HCT116 (cell line): ENCODE data around the gene TIGAR. TPM values are rescaled to one million over a fixed set of nuclear protein-coding genes. Genes with fewer than 3 reads are reported as not detected.

Source experiments
- ATAC-seq: fragments of 200-7000 bp; cut with Tn5 transposase; 2 replicates; pipeline ENCODE4 v1.9.1; 2020; ENCODE audit warnings: mild to moderate bottlenecking, moderate library complexity
- BruUV-seq: library from RNA; stranded (reverse); fragments of 400-500 nt; replicated peaks from 2 replicates; lab custom pipeline; 2021; lab: Mats Ljungman, UMichigan
- CTCF ChIA-PET: fragments of 300-600 bp; sonication (Branson Sonifier 250); formaldehyde crosslinking; loops from one replicate; lab custom pipeline; 2021; ENCODE audit warnings: antibody characterized with exemption; lab: Charles Lee
- POLR2A ChIA-PET: fragments of 300-600, 350-600 bp; sonication (Branson Sonifier 250); formaldehyde crosslinking; loops from one replicate; lab custom pipeline; 2021; ENCODE audit warnings: antibody characterized with exemption; lab: Charles Lee
- RAD21 ChIA-PET, 2 experiments: fragments of 300-600 bp; sonication (Branson Sonifier 250); formaldehyde crosslinking; loops; one replicate each; lab custom pipeline; 2023; ENCODE audit warnings: low total read pairs in 2 of 2; ENCODE audit not compliant: uncharacterized antibody in 2 of 2, unreplicated experiment in 2 of 2, low non-redundant PET in 1 of 2; lab: Charles Lee
- DNase-seq: peaks from one replicate; pipeline ENCODE4 v3.0.0-alpha.2; 2010; ENCODE audit warnings: low read depth, low spot score
- H2AFZ ChIP-seq: fragments of 200-600 bp; shearing (Covaris generic), sonication (generic); 2 replicates; pipeline ENCODE4 v1.6.1; 2017; ENCODE audit warnings: low read depth, mixed run types, mixed read lengths, antibody characterized with exemption, low read length; ENCODE audit not compliant: poor library complexity, severe bottlenecking
- H3K27ac ChIP-seq: 2 replicates; pipeline ENCODE4 v1.5.1; 2012; ENCODE audit warnings: low read depth, low read length
- H3K27me3 ChIP-seq: fragments of 200-600 bp; sonication (generic); 2 replicates; pipeline ENCODE4 v1.6.1; 2016; ENCODE audit warnings: mixed run types, low read length, mixed read lengths; ENCODE audit not compliant: insufficient read depth
- H3K36me3 ChIP-seq, 2 experiments: fragments of 200-500 bp in 1 of 2; fragments of 200-600 bp in 1 of 2; sonication (Bioruptor generic) in 1 of 2; sonication (generic) in 1 of 2; 2 replicates each; pipeline versions ENCODE4 v1.5.1 to v1.6.1; 2014 to 2016; ENCODE audit warnings: low read length in 2 of 2, inconsistent platforms in 1 of 2, mixed read lengths in 1 of 2, mixed run types in 1 of 2; ENCODE audit not compliant: insufficient read depth in 2 of 2, control insufficient read depth in 1 of 2
- H3K4me1 ChIP-seq, 2 experiments: fragments of 200-600 bp in 1 of 2; sonication (generic) in 1 of 2; 2 replicates each; pipeline versions ENCODE4 v1.5.1 to v1.6.1; 2012 to 2017; ENCODE audit warnings: low read length in 2 of 2, inconsistent platforms in 1 of 2, mild to moderate bottlenecking in 1 of 2, mixed read lengths in 1 of 2, mixed run types in 1 of 2, moderate library complexity in 1 of 2; ENCODE audit not compliant: insufficient read depth in 2 of 2, control insufficient read depth in 1 of 2
- H3K4me2 ChIP-seq: fragments of 200-600 bp; sonication (generic); 2 replicates; pipeline ENCODE4 v1.6.1; 2017; ENCODE audit warnings: mixed run types, low read length, mixed read lengths
- H3K4me3 ChIP-seq, 2 experiments: fragments of 200-600 bp in 1 of 2; sonication (generic) in 1 of 2; replicated peaks in 1 of 2; 2 replicates each; pipeline ENCODE4 v1.5.1; 2011 to 2016; ENCODE audit warnings: low read length in 2 of 2, control low read depth in 1 of 2, low read depth in 1 of 2, mild to moderate bottlenecking in 1 of 2, mixed read lengths in 1 of 2, mixed run types in 1 of 2
- H3K79me2 ChIP-seq: fragments of 200-600 bp; sonication (generic); 2 replicates; pipeline ENCODE4 v1.6.1; 2017; ENCODE audit warnings: mild to moderate bottlenecking, mixed run types, low read length, moderate library complexity, mixed read lengths; ENCODE audit not compliant: insufficient read depth
- H3K9ac ChIP-seq: fragments of 200-600 bp; sonication (generic); 2 replicates; pipeline ENCODE4 v1.6.1; 2016; ENCODE audit warnings: low read length, mixed read lengths
- H3K9me2 ChIP-seq: fragments of 200-600 bp; sonication (generic), shearing (Covaris generic); 2 replicates; pipeline ENCODE4 v1.6.1; 2017; ENCODE audit warnings: mixed run types, mild to moderate bottlenecking, moderate library complexity; ENCODE audit not compliant: insufficient read depth
- H3K9me3 ChIP-seq, 2 experiments: fragments of 200-500 bp in 1 of 2; fragments of 200-600 bp in 1 of 2; sonication (Bioruptor generic) in 1 of 2; sonication (generic) in 1 of 2; 2 replicates each; pipeline ENCODE4 v1.6.1; 2014 to 2017; ENCODE audit warnings: low read length in 2 of 2, mixed read lengths in 2 of 2, inconsistent platforms in 1 of 2, low read depth in 1 of 2, mild to moderate bottlenecking in 1 of 2, mixed run types in 1 of 2, moderate library complexity in 1 of 2; ENCODE audit not compliant: control insufficient read depth in 1 of 2, insufficient read depth in 1 of 2
- H4K20me1 ChIP-seq: fragments of 200-600 bp; sonication (generic), shearing (Covaris generic); 2 replicates; pipeline ENCODE4 v1.6.1; 2017; ENCODE audit warnings: mixed run types, mild to moderate bottlenecking, moderate library complexity; ENCODE audit not compliant: insufficient read depth
- CEBPB ChIP-seq: IDR thresholded peaks from 2 replicates; pipeline ENCODE4 v1.6.1; 2012; ENCODE audit warnings: low read depth
- EZH2 ChIP-seq: fragments of 200-600 bp; sonication (generic); IDR thresholded peaks from 2 replicates; pipeline ENCODE4 v1.6.1; 2017; ENCODE audit warnings: antibody characterized with exemption, mixed run types
- POLR2AphosphoS5 ChIP-seq: IDR thresholded peaks from 2 replicates; pipeline ENCODE4 v1.6.1; 2011; ENCODE audit warnings: mild to moderate bottlenecking, low read depth, low read length, moderate library complexity
- SIN3A ChIP-seq: IDR thresholded peaks from 2 replicates; pipeline ENCODE4 v1.6.1; 2012; ENCODE audit warnings: low read depth
- SP1 ChIP-seq: IDR thresholded peaks from 2 replicates; pipeline ENCODE4 v1.6.1; 2012; ENCODE audit warnings: low read depth
- SRF ChIP-seq: IDR thresholded peaks from 2 replicates; pipeline ENCODE4 v1.6.1; 2012; ENCODE audit warnings: low read depth
- TCF7L2 ChIP-seq: IDR thresholded peaks from 2 replicates; pipeline ENCODE4 v1.7.0; 2011; ENCODE audit warnings: borderline replicate concordance, inconsistent platforms; ENCODE audit not compliant: insufficient read depth, insufficient read length; ENCODE audit errors: extremely low read depth
- YY1 ChIP-seq: IDR thresholded peaks from 2 replicates; pipeline ENCODE4 v1.6.1; 2011; ENCODE audit warnings: low read length, low read depth, moderate library complexity, mild to moderate bottlenecking; ENCODE audit not compliant: insufficient replicate concordance; ENCODE audit errors: extremely low read depth
- intact Hi-C: fragments of 100-400 bp; cut with micrococcal nuclease; formaldehyde crosslinking; loops from 2 replicates; pipeline ENCODE4 v1.10.0; 2022
- total RNA-seq: library from RNA; stranded (reverse); gene quantifications from one replicate; pipeline ENCODE4 v1.2.1, GENCODE V29; 2021; ENCODE audit not compliant: unreplicated experiment
- TF ChIP-seq, protein P1 (sequence below), 3 experiments: fragments of 200-600 bp in 1 of 3; sonication (generic) in 1 of 3; IDR thresholded peaks in 2 of 3; conservative IDR thresholded peaks in 1 of 3; 2 replicates each; pipeline ENCODE4 v1.5.1; 2012 to 2017; ENCODE audit warnings: low read depth in 2 of 3, low read length in 2 of 3, antibody characterized with exemption in 1 of 3, borderline replicate concordance in 1 of 3, control low read depth in 1 of 3, mild to moderate bottlenecking in 1 of 3, mixed read lengths in 1 of 3, mixed run types in 1 of 3, moderate library complexity in 1 of 3; ENCODE audit not compliant: insufficient read depth in 1 of 3
- TF ChIP-seq, protein P2 (sequence below): IDR thresholded peaks from 2 replicates; pipeline ENCODE4 v1.6.1; 2012
- TF ChIP-seq, protein P3 (sequence below): IDR thresholded peaks from 2 replicates; pipeline ENCODE4 v1.6.1; 2012
- TF ChIP-seq, protein P4 (sequence below): IDR thresholded peaks from 2 replicates; pipeline ENCODE4 v1.6.1; 2012; ENCODE audit warnings: low read depth

The TIGAR gene
- total RNA-seq, 1 experiment from 2014 or later = 13.7 TPM

DNA sequence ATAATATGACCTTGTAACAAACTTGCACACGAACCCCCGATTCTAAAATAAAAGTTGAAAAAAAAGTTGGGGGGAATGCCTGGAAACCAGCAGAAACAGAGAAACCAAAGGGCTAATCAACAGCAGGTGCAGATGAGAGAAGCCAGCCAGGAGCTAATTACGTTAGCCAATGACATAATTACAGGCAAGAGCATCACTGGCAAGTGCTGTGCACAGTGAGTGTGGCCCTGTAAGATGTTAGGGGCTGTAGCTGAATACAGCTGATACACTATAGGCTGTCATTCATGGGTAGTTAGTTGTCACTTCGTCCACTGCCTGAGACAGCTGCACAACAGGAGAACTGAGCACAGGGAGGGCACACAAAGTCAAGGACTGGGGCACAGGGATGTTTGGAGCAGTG lies 65.8 kb downstream of the TIGAR start:
- Histone ChIP-seq H3K9ac (no peak overlapping the region), H3K4me2 (no peak overlapping the region), H2AFZ (no peak overlapping the region), H3K79me2 (no peaks in the 10 kb centered on the region), H3K36me3 (no peaks in the 10 kb centered on the region), H3K4me1 (no peaks in the 10 kb centered on the region), H3K4me3 (no peak overlapping the region), H3K9me3 (no peaks in the 10 kb centered on the region), H3K27me3 (peaks cover 22% of the 10 kb centered on the region), H3K9me2 (no peaks in the 10 kb centered on the region), H3K27ac (no peak overlapping the region), H4K20me1 (no peaks in the 10 kb centered on the region)
- intact Hi-C loops = no loop called here
- ATAC-seq (no peak), DNase-seq (no peak)
- ChIA-PET POLR2A (no interaction called here), RAD21 (no interaction called here), CTCF (no interaction called here)
- TF ChIP-seq YY1 (no peak), SRF (no peak), SP1 (no peak), CEBPB (no peak)
- TF ChIP-seq, protein P1, sequence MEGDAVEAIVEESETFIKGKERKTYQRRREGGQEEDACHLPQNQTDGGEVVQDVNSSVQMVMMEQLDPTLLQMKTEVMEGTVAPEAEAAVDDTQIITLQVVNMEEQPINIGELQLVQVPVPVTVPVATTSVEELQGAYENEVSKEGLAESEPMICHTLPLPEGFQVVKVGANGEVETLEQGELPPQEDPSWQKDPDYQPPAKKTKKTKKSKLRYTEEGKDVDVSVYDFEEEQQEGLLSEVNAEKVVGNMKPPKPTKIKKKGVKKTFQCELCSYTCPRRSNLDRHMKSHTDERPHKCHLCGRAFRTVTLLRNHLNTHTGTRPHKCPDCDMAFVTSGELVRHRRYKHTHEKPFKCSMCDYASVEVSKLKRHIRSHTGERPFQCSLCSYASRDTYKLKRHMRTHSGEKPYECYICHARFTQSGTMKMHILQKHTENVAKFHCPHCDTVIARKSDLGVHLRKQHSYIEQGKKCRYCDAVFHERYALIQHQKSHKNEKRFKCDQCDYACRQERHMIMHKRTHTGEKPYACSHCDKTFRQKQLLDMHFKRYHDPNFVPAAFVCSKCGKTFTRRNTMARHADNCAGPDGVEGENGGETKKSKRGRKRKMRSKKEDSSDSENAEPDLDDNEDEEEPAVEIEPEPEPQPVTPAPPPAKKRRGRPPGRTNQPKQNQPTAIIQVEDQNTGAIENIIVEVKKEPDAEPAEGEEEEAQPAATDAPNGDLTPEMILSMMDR (IDR thresholded peaks at IDR 0.05 in 2 of 3, conservative IDR thresholded peaks at IDR 0.05 in 1 of 3; ENCODE audit: borderline replicate concordance in 1 of 3, insufficient read depth in 1 of 3, low read depth in 2 of 3, low read length in 2 of 3) = no peak
- TF ChIP-seq, protein P2, sequence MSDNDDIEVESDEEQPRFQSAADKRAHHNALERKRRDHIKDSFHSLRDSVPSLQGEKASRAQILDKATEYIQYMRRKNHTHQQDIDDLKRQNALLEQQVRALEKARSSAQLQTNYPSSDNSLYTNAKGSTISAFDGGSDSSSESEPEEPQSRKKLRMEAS = no peak
- BruUV-seq = no TSS peak

DNA sequence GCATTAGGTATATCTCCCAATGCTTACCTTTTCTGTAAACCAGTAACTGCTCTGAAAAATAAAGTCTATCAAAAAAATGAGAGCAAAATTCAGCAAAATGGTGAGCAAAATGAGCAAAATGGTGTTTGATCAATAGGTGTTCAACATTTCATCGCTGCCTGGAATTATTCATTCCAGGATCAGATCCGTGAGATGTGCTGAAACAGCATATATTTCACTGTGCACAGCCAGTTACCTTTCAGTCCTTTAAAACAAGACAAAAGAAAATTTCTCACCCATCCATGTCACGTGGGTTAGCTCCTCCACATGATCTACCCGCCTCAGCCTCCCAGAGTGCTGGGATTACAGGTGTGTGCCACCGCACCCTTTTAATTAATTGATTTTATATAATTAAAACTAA lies 66.6 kb downstream of the TIGAR start:
- Histone ChIP-seq H3K4me3 (no peak overlapping the region), H3K9me2 (no peaks in the 10 kb centered on the region), H3K4me1 (no peaks in the 10 kb centered on the region), H3K36me3 (no peaks in the 10 kb centered on the region), H3K4me2 (no peak overlapping the region), H2AFZ (no peak overlapping the region), H3K9ac (no peak overlapping the region), H3K9me3 (no peaks in the 10 kb centered on the region), H3K79me2 (no peaks in the 10 kb centered on the region), H3K27ac (no peak overlapping the region), H4K20me1 (no peaks in the 10 kb centered on the region), H3K27me3 (peaks cover 14% of the 10 kb centered on the region)
- ChIA-PET POLR2A (no interaction called here), CTCF (no interaction called here), RAD21 (no interaction called here)
- no peak for ATAC-seq
- BruUV-seq = no TSS peak
- intact Hi-C loops = no loop called here
- DNase-seq = no peak
- TF ChIP-seq, protein P2 = no peak
- TF ChIP-seq POLR2AphosphoS5 (no peak), EZH2 (no peak), SIN3A (no peak), TCF7L2 (no peak)
- TF ChIP-seq, protein P3, sequence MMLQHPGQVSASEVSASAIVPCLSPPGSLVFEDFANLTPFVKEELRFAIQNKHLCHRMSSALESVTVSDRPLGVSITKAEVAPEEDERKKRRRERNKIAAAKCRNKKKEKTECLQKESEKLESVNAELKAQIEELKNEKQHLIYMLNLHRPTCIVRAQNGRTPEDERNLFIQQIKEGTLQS = no peak
- TF ChIP-seq, protein P4, sequence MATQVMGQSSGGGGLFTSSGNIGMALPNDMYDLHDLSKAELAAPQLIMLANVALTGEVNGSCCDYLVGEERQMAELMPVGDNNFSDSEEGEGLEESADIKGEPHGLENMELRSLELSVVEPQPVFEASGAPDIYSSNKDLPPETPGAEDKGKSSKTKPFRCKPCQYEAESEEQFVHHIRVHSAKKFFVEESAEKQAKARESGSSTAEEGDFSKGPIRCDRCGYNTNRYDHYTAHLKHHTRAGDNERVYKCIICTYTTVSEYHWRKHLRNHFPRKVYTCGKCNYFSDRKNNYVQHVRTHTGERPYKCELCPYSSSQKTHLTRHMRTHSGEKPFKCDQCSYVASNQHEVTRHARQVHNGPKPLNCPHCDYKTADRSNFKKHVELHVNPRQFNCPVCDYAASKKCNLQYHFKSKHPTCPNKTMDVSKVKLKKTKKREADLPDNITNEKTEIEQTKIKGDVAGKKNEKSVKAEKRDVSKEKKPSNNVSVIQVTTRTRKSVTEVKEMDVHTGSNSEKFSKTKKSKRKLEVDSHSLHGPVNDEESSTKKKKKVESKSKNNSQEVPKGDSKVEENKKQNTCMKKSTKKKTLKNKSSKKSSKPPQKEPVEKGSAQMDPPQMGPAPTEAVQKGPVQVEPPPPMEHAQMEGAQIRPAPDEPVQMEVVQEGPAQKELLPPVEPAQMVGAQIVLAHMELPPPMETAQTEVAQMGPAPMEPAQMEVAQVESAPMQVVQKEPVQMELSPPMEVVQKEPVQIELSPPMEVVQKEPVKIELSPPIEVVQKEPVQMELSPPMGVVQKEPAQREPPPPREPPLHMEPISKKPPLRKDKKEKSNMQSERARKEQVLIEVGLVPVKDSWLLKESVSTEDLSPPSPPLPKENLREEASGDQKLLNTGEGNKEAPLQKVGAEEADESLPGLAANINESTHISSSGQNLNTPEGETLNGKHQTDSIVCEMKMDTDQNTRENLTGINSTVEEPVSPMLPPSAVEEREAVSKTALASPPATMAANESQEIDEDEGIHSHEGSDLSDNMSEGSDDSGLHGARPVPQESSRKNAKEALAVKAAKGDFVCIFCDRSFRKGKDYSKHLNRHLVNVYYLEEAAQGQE = no peak
